Right lobe of liver (tissue), 6 donors: ENCODE data around the gene TIAM2. TPM values are rescaled to one million over a fixed set of nuclear protein-coding genes. Genes with fewer than 3 reads are reported as not detected.

Experiments used
- ATAC-seq, 4 donors: fragments of 200-7000 bp; cut with Tn5 transposase; one replicate each; pipeline ENCODE4 v1.9.1; 2020; ENCODE audit warnings: mild to moderate bottlenecking in 4 of 4, moderate library complexity in 4 of 4
- DNase-seq, 3 donors: peaks; one replicate each; pipeline ENCODE4 v3.0.0-alpha.2; 2020
- H3K27ac ChIP-seq, 3 donors: fragments of 200-600 bp; one replicate each; pipeline ENCODE4 v1.8.0; 2022
- H3K27me3 ChIP-seq, 2 donors: fragments of 200-600 bp; one replicate each; pipeline ENCODE4 v1.8.0; 2022
- H3K36me3 ChIP-seq, 4 donors: fragments of 200-600 bp; sonication (generic) in 1 of 4; one replicate each; pipeline versions ENCODE4 v1.5.1 to v1.8.0; 2017 to 2022; ENCODE audit warnings: control low read depth in 1 of 4
- H3K4me1 ChIP-seq, 4 donors: fragments of 200-600 bp; sonication (generic) in 1 of 4; one replicate each; pipeline versions ENCODE4 v1.5.1 to v1.8.0; 2017 to 2022; ENCODE audit warnings: control low read depth in 1 of 4
- H3K4me3 ChIP-seq, 3 donors: fragments of 200-600 bp; one replicate each; pipeline ENCODE4 v1.8.0; 2022
- H3K9me3 ChIP-seq, 4 donors: fragments of 200-600 bp; sonication (generic) in 1 of 4; one replicate each; pipeline versions ENCODE4 v1.5.1 to v1.8.0; 2017 to 2022; ENCODE audit warnings: control low read depth in 1 of 4
- CTCF ChIP-seq, 4 donors: fragments of 200-600 bp in 3 of 4; fragments of 450-650 bp in 1 of 4; IDR thresholded peaks; one replicate each; pipeline versions ENCODE4 v1.5.1 to v1.8.0; 2016 to 2022; ENCODE audit warnings: antibody characterized with exemption in 4 of 4, mild to moderate bottlenecking in 2 of 4
- POLR2A ChIP-seq: fragments of 450-650 bp; IDR thresholded peaks from one replicate; pipeline ENCODE4 v1.6.1; 2017; ENCODE audit warnings: antibody characterized with exemption, mild to moderate bottlenecking
- WGBS: methylation state at CpG from one replicate; pipeline ENCODE4 v1.1.6; 2018; ENCODE audit warnings: low coverage, low lambda C conversion rate; ENCODE audit not compliant: insufficient coverage; ENCODE audit errors: missing lambda C conversion rate; 5-methylcytosine and 5-hydroxymethylcytosine counted together
- intact Hi-C, 2 donors: fragments of 100-400 bp; cut with DNase I; formaldehyde crosslinking; loops; one replicate each; pipeline versions ENCODE4 v1.11.2 to v1.14.1; 2022
- total RNA-seq, 6 experiments: library from RNA; depleted of rRNA in 2 of 6; stranded (reverse); fragments of >200 nt in 2 of 6; fragmentation: NEBNext Ultra II Directional in 3 of 6; extraction: Animal tissue kit (Norgen Biotek cat#: 25700) in 3 of 6; gene quantifications; one replicate each; pipeline versions ENCODE4 v1.1.0 to v1.2.4, GENCODE V29; 2016 to 2023
- donor health status: DM: no; HTN: yes; CAD: no.
- donor health status: DM: no; HTN: no; CAD: no.
- donor health status: DM: no; HTN: no; CAD: no.
- donor health status: DM: no; HTN: yes; CAD: no.
- donor health status: DM: no; HTN: yes; CAD: no.

The TIAM2 gene
- total RNA-seq, 6 experiments from 2014 or later, result 1.3 to 4.4 (median 1.7) TPM

GRCh38 chr6:155067956-155068615, 73.0 kb downstream of the TIAM2 start:
- no peak for DNase-seq
- ATAC-seq, result no peak
- H3K9me3 ChIP-seq, result no peaks in the 10 kb centered on the region
- H3K27ac ChIP-seq, result no peak overlapping the region
- H3K27me3 ChIP-seq, result no peaks in the 10 kb centered on the region
- no peaks in the 10 kb centered on the region for H3K4me1 ChIP-seq
- no peak for TF ChIP-seq CTCF (IDR thresholded peaks at IDR 0.05)
- no peak for TF ChIP-seq POLR2A
- 37% methylated on average over 6 of the region's 9 CpGs for WGBS
- H3K36me3 ChIP-seq, result no peaks in the 10 kb centered on the region
- intact Hi-C loops, result no loop called here
- H3K4me3 ChIP-seq, result no peak overlapping the region

- no peak overlapping the region for H3K27ac ChIP-seq
- no peaks in the 10 kb centered on the region for H3K27me3 ChIP-seq
- DNase-seq (no peak), ATAC-seq (no peak)
- TF ChIP-seq CTCF (IDR thresholded peaks at IDR 0.05) (no peak), POLR2A (no peak)
- no peaks in the 10 kb centered on the region for H3K9me3 ChIP-seq
- no peaks in the 10 kb centered on the region for H3K4me1 ChIP-seq
- H3K4me3 ChIP-seq, result no peak overlapping the region
- H3K36me3 ChIP-seq, result no peaks in the 10 kb centered on the region
- intact Hi-C loops, result no loop called here
Measured at GRCh38 chr6:155069543-155069942, 74.4 kb downstream of the TIAM2 start.

GRCh38 chr6:155075930-155076695, 81.0 kb downstream of the TIAM2 start:
- no peak for TF ChIP-seq POLR2A
- TF ChIP-seq CTCF (IDR thresholded peaks at IDR 0.05), result no peak
- 77% methylated on average over 10 of the region's 12 CpGs for WGBS
- no peak overlapping the region for H3K4me3 ChIP-seq
- no peaks in the 10 kb centered on the region for H3K9me3 ChIP-seq
- H3K27me3 ChIP-seq, result no peaks in the 10 kb centered on the region
- intact Hi-C loops, result no loop called here
- DNase-seq, result no peak
- no peaks in the 10 kb centered on the region for H3K36me3 ChIP-seq
- H3K4me1 ChIP-seq, result no peaks in the 10 kb centered on the region
- no peak for ATAC-seq
- H3K27ac ChIP-seq, result no peak overlapping the region

- 78% methylated on average over 7 of the region's 7 CpGs for WGBS
- no peak for ATAC-seq
- Histone ChIP-seq H3K36me3 (no peaks in the 10 kb centered on the region), H3K4me1 (no peaks in the 10 kb centered on the region), H3K27me3 (no peaks in the 10 kb centered on the region), H3K27ac (no peak overlapping the region), H3K9me3 (no peaks in the 10 kb centered on the region), H3K4me3 (no peak overlapping the region)
- intact Hi-C loops, result no loop called here
- no peak for DNase-seq
- TF ChIP-seq CTCF (IDR thresholded peaks at IDR 0.05) (no peak), POLR2A (no peak)
Measured at GRCh38 chr6:155077331-155077730, 82.2 kb downstream of the TIAM2 start.
